Measurements from ENCODE around the gene SATL1.

Gene SATL1

DNA sequence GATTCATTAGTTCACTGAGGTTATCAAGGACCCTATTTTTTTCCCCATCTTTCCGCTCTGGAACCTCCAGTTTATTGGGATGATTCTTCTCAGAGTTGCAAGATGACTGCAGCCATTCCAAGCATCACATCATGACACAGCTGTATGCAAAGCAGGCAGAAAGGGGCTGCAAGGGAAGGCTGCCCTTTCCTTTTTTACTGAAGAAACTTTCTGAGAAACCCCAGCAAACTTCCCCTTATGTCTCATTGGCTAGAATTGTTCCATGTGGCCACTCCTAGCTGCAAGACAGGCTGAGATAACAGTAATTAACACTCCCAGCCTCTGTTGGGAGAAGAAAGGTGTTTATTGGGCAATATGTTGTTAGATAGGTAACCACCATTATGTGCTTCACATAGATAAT lies 102.6 kb downstream of the SATL1 start:
- ATAC-seq: no peak

DNA sequence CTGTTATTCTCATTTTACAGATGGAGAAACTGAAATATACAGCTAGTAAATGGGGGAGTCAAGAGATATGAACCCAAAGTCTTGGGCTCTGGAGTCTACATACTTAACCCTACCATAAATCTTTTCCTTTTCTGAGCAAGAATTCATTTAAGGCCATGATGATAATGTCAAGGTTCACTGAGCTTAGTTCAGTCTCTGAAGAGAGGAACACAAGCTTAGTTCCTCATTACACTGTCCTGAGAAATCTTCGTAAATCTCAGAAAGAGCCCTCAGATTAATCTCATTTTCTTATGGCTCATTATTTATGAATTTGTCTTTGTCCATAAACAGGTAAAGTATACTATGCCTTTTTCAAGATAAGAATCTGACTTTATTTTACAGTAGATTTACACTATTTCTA lies 104.2 kb downstream of the SATL1 start:
- ATAC-seq: no peak
- TF ChIP-seq ZFP3 (CRISPR knock-in tag; IDR thresholded peaks at IDR 0.05) (no peak), GLIS3 (CRISPR knock-in tag; IDR thresholded peaks at IDR 0.05) (no peak), OSR1 (CRISPR knock-in tag; IDR thresholded peaks at IDR 0.05) (no peak), SNAI2 (CRISPR knock-in tag; IDR thresholded peaks at IDR 0.05) (no peak), TCF4 (CRISPR knock-in tag; IDR thresholded peaks at IDR 0.05; ENCODE audit: borderline replicate concordance) (no peak), ESRRG (CRISPR knock-in tag; IDR thresholded peaks at IDR 0.05) (no peak), RARB (CRISPR knock-in tag; IDR thresholded peaks at IDR 0.05) (no peak), BACH2 (CRISPR knock-in tag; IDR thresholded peaks at IDR 0.05; ENCODE audit: borderline replicate concordance) (no peak), ZNF70 (CRISPR knock-in tag; IDR thresholded peaks at IDR 0.05) (no peak), ZFP30 (CRISPR knock-in tag; IDR thresholded peaks at IDR 0.05) (no peak), CREB5 (CRISPR knock-in tag; IDR thresholded peaks at IDR 0.05; ENCODE audit: low read depth) (no peak), ZNF8 (CRISPR knock-in tag; IDR thresholded peaks at IDR 0.05) (no peak), CSRNP3 (CRISPR knock-in tag; IDR thresholded peaks at IDR 0.05) (no peak), ZC3H10 (CRISPR knock-in tag; IDR thresholded peaks at IDR 0.05) (no peak), POU6F1 (CRISPR knock-in tag; IDR thresholded peaks at IDR 0.05; ENCODE audit: borderline replicate concordance, low read depth) (no peak), CSDC2 (CRISPR knock-in tag; IDR thresholded peaks at IDR 0.05) (no peak)
- TF ChIP-seq, protein P1, sequence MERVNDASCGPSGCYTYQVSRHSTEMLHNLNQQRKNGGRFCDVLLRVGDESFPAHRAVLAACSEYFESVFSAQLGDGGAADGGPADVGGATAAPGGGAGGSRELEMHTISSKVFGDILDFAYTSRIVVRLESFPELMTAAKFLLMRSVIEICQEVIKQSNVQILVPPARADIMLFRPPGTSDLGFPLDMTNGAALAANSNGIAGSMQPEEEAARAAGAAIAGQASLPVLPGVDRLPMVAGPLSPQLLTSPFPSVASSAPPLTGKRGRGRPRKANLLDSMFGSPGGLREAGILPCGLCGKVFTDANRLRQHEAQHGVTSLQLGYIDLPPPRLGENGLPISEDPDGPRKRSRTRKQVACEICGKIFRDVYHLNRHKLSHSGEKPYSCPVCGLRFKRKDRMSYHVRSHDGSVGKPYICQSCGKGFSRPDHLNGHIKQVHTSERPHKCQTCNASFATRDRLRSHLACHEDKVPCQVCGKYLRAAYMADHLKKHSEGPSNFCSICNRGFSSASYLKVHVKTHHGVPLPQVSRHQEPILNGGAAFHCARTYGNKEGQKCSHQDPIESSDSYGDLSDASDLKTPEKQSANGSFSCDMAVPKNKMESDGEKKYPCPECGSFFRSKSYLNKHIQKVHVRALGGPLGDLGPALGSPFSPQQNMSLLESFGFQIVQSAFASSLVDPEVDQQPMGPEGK (CRISPR knock-in tag; IDR thresholded peaks at IDR 0.05; ENCODE audit: borderline replicate concordance): no peak
- TF ChIP-seq, protein P2, sequence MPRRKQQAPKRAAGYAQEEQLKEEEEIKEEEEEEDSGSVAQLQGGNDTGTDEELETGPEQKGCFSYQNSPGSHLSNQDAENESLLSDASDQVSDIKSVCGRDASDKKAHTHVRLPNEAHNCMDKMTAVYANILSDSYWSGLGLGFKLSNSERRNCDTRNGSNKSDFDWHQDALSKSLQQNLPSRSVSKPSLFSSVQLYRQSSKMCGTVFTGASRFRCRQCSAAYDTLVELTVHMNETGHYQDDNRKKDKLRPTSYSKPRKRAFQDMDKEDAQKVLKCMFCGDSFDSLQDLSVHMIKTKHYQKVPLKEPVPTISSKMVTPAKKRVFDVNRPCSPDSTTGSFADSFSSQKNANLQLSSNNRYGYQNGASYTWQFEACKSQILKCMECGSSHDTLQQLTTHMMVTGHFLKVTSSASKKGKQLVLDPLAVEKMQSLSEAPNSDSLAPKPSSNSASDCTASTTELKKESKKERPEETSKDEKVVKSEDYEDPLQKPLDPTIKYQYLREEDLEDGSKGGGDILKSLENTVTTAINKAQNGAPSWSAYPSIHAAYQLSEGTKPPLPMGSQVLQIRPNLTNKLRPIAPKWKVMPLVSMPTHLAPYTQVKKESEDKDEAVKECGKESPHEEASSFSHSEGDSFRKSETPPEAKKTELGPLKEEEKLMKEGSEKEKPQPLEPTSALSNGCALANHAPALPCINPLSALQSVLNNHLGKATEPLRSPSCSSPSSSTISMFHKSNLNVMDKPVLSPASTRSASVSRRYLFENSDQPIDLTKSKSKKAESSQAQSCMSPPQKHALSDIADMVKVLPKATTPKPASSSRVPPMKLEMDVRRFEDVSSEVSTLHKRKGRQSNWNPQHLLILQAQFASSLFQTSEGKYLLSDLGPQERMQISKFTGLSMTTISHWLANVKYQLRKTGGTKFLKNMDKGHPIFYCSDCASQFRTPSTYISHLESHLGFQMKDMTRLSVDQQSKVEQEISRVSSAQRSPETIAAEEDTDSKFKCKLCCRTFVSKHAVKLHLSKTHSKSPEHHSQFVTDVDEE (CRISPR knock-in tag; IDR thresholded peaks at IDR 0.05): no peak

More for the DNA sequence above, 102.6 kb downstream of the SATL1 start:
- no peak for TF ChIP-seq ZNF70 (CRISPR knock-in tag; IDR thresholded peaks at IDR 0.05)
- no peak for TF ChIP-seq POU6F1 (CRISPR knock-in tag; IDR thresholded peaks at IDR 0.05; ENCODE audit: borderline replicate concordance, low read depth)
- no peak for TF ChIP-seq ZFP3 (CRISPR knock-in tag; IDR thresholded peaks at IDR 0.05)
- no peak for TF ChIP-seq CREB5 (CRISPR knock-in tag; IDR thresholded peaks at IDR 0.05; ENCODE audit: low read depth)
- TF ChIP-seq, protein P2 (CRISPR knock-in tag; IDR thresholded peaks at IDR 0.05): no peak
